Muscle layer of duodenum (tissue), 2 donors: ENCODE measurements around the gene HIGD2A.
A peak's percentile ranks its signal among the peaks of the same experiment; 100 is the strongest.

Experiments used
- H3K27ac ChIP-seq: one replicate; pipeline ENCODE4 v1.7.0; 2013; ENCODE audit warnings: mild to moderate bottlenecking, low read length
- H3K27me3 ChIP-seq: one replicate; pipeline ENCODE4 v1.7.0; 2013; ENCODE audit warnings: low read depth, mild to moderate bottlenecking, control low read depth, low read length
- H3K36me3 ChIP-seq, 2 donors: one replicate each; pipeline ENCODE4 v1.7.0; 2013; ENCODE audit warnings: low read length in 2 of 2, control low read depth in 1 of 2, mild to moderate bottlenecking in 1 of 2; ENCODE audit not compliant: insufficient read depth in 2 of 2, control insufficient read depth in 1 of 2
- H3K4me1 ChIP-seq, 2 donors: one replicate each; pipeline ENCODE4 v1.7.0; 2013; ENCODE audit warnings: low read length in 2 of 2, mild to moderate bottlenecking in 2 of 2, control low read depth in 1 of 2, moderate library complexity in 1 of 2; ENCODE audit not compliant: insufficient read depth in 2 of 2, control insufficient read depth in 1 of 2
- H3K4me3 ChIP-seq, 2 donors: one replicate each; pipeline ENCODE4 v1.7.0; 2013; ENCODE audit warnings: low read length in 2 of 2, low read depth in 1 of 2, mild to moderate bottlenecking in 1 of 2
- H3K9me3 ChIP-seq, 2 donors: one replicate each; pipeline ENCODE4 v1.7.0; 2013; ENCODE audit warnings: low read length in 2 of 2, control low read depth in 1 of 2, mild to moderate bottlenecking in 1 of 2; ENCODE audit not compliant: control insufficient read depth in 1 of 2
- donor health status: healthy.

HIGD2A gene

GRCh38 chr5:176359658-176360057 lies 28.9 kb upstream of the HIGD2A start:
- H3K4me1 ChIP-seq = peaks cover 0 to 16% of the 10 kb centered on the region in 2 donors
- no peak overlapping the region for H3K27ac ChIP-seq
- H3K9me3 ChIP-seq = no peaks in the 10 kb centered on the region
- no peaks in the 10 kb centered on the region for H3K27me3 ChIP-seq
- peaks cover 10 to 16% of the 10 kb centered on the region in 2 donors for H3K36me3 ChIP-seq
- no peak overlapping the region for H3K4me3 ChIP-seq

GRCh38 chr5:176360894-176361436 lies 27.6 kb upstream of the HIGD2A start:
- H3K36me3 ChIP-seq = peaks cover 6 to 12% of the 10 kb centered on the region in 2 donors
- peak overlapping the region; percentile 62 for H3K27ac ChIP-seq
- H3K27me3 ChIP-seq = no peaks in the 10 kb centered on the region
- peak overlapping the region; percentile 89 to 99 for H3K4me3 ChIP-seq
- H3K4me1 ChIP-seq = peaks cover 0 to 16% of the 10 kb centered on the region in 2 donors
- no peaks in the 10 kb centered on the region for H3K9me3 ChIP-seq

GRCh38 chr5:176361437-176362232 lies 26.9 kb upstream of the HIGD2A start, which contains the start of gene KIAA1191:
Gene KIAA1191, minus strand, starts transcription at chr5:176361764. Its CDS starts 2,256 bp downstream, at chr5:176359508.
- Histone ChIP-seq H3K4me3 (peak within 1 kb of the TSS; percentile 89 to 99), H3K27ac (peak within 1 kb of the TSS; percentile 62), H3K36me3 (peaks cover 6 to 7% of the 10 kb centered on the region in 2 donors), H3K4me1 (peaks cover 0 to 22% of the 10 kb centered on the region in 2 donors), H3K27me3 (no peaks in the 10 kb centered on the region), H3K9me3 (no peaks in the 10 kb centered on the region)

- peaks cover 0 to 23% of the 10 kb centered on the region in 2 donors for H3K4me1 ChIP-seq
- H3K27me3 ChIP-seq = no peaks in the 10 kb centered on the region
- peak overlapping the region; percentile 43 for H3K27ac ChIP-seq
- peak overlapping the region; percentile 89 to 99 for H3K4me3 ChIP-seq
- H3K36me3 ChIP-seq = peaks cover 1 to 4% of the 10 kb centered on the region in 2 donors
- no peaks in the 10 kb centered on the region for H3K9me3 ChIP-seq
Observed at GRCh38 chr5:176362233-176362490, 26.4 kb upstream of the HIGD2A start.

- Histone ChIP-seq H3K27me3 (no peaks in the 10 kb centered on the region), H3K4me1 (peaks cover 0 to 20% of the 10 kb centered on the region in 2 donors), H3K27ac (no peak overlapping the region), H3K9me3 (no peaks in the 10 kb centered on the region), H3K36me3 (peaks cover 0 to 20% of the 10 kb centered on the region in 2 donors), H3K4me3 (peak overlapping the region; percentile 67 to 94)
Observed at GRCh38 chr5:176364765-176365350, 23.7 kb upstream of the HIGD2A start.

GRCh38 chr5:176365351-176366231 lies 23.0 kb upstream of the HIGD2A start, which contains the start of gene ARL10:
Gene ARL10, plus strand, starts transcription at chr5:176365487. Its CDS starts 77 bp downstream, at chr5:176365564.
- no peak within 1 kb of the TSS for H3K27ac ChIP-seq
- H3K27me3 ChIP-seq = no peaks in the 10 kb centered on the region

GRCh38 chr5:176366232-176366894 lies 22.2 kb upstream of the HIGD2A start:
- peak overlapping the region; percentile 50 to 94 for H3K4me3 ChIP-seq
- H3K9me3 ChIP-seq = no peaks in the 10 kb centered on the region
- no peak overlapping the region for H3K27ac ChIP-seq

More at GRCh38 chr5:176365351-176366231, 23.0 kb upstream of the HIGD2A start, which contains the start of gene ARL10:
- Histone ChIP-seq H3K9me3 (no peaks in the 10 kb centered on the region), H3K4me3 (peak within 1 kb of the TSS; percentile 67 to 94), H3K36me3 (peaks cover 0 to 25% of the 10 kb centered on the region in 2 donors), H3K4me1 (peaks cover 0 to 14% of the 10 kb centered on the region in 2 donors)

GRCh38 chr5:176368726-176369125 lies 19.8 kb upstream of the HIGD2A start:
- H3K27ac ChIP-seq = no peak overlapping the region
- no peaks in the 10 kb centered on the region for H3K9me3 ChIP-seq
- peaks cover 0 to 19% of the 10 kb centered on the region in 2 donors for H3K4me1 ChIP-seq
- no peaks in the 10 kb centered on the region for H3K27me3 ChIP-seq
- H3K4me3 ChIP-seq = no peak overlapping the region
- H3K36me3 ChIP-seq = peaks cover 0 to 34% of the 10 kb centered on the region in 2 donors

More at GRCh38 chr5:176366232-176366894, 22.2 kb upstream of the HIGD2A start:
- Histone ChIP-seq H3K4me1 (peaks cover 0 to 14% of the 10 kb centered on the region in 2 donors), H3K27me3 (no peaks in the 10 kb centered on the region), H3K36me3 (peaks cover 0 to 25% of the 10 kb centered on the region in 2 donors)

GRCh38 chr5:176369934-176370711 lies 18.4 kb upstream of the HIGD2A start:
- Histone ChIP-seq H3K9me3 (no peaks in the 10 kb centered on the region), H3K27ac (no peak overlapping the region), H3K27me3 (no peaks in the 10 kb centered on the region), H3K4me1 (peaks cover 0 to 19% of the 10 kb centered on the region in 2 donors), H3K4me3 (no peak overlapping the region), H3K36me3 (peaks cover 0 to 34% of the 10 kb centered on the region in 2 donors)
